Ishikawa (cell line): Measurements from ENCODE around the gene CREG2.

Source experiments
- CREB1 ChIP-seq: IDR thresholded peaks from 2 replicates; pipeline ENCODE4 v1.6.1; 2012; ENCODE audit warnings: low read depth
- EP300 ChIP-seq: IDR thresholded peaks from 2 replicates; pipeline ENCODE4 v1.6.1; 2012; ENCODE audit warnings: borderline replicate concordance
- MAX ChIP-seq: IDR thresholded peaks from 2 replicates; pipeline ENCODE4 v1.6.1; 2012
- RAD21 ChIP-seq: IDR thresholded peaks from 2 replicates; pipeline ENCODE4 v1.6.1; 2012; ENCODE audit warnings: low read depth
- REST ChIP-seq: IDR thresholded peaks from 2 replicates; pipeline ENCODE4 v1.6.1; 2012; ENCODE audit warnings: low read depth, mild to moderate bottlenecking
- TAF1 ChIP-seq: IDR thresholded peaks from 2 replicates; pipeline ENCODE4 v1.6.1; 2012; ENCODE audit warnings: low read depth, mild to moderate bottlenecking
- TCF12 ChIP-seq: IDR thresholded peaks from 2 replicates; pipeline ENCODE4 v1.6.1; 2012; ENCODE audit warnings: low read depth
- USF1 ChIP-seq: IDR thresholded peaks from 2 replicates; pipeline ENCODE4 v1.6.1; 2012

- TF ChIP-seq RAD21 (no peak), REST (no peak), TAF1 (no peak), MAX (no peak), EP300 (no peak), USF1 (no peak), TCF12 (no peak), CREB1 (no peak)
Measured at GRCh38 chr2:101354420-101355311, 32.6 kb downstream of the CREG2 start.
